GM23338 (cell line): ENCODE data around the gene ADAD2. TPM values are rescaled to one million over a fixed set of nuclear protein-coding genes. Genes with fewer than 3 reads are reported as not detected.

ENCODE experiments used
- ATAC-seq: fragments of 200-7000 bp; cut with Tn5 transposase; 3 replicates; pipeline ENCODE4 v1.9.1; 2020
- DNase-seq: peaks from one replicate; pipeline ENCODE4 v3.0.0-alpha.2; 2015; ENCODE audit warnings: low spot score
- H2AFZ ChIP-seq: fragments of 200-600 bp; sonication (generic); 2 replicates; pipeline ENCODE4 v1.8.0; 2016; ENCODE audit warnings: antibody characterized with exemption, mild to moderate bottlenecking, moderate library complexity
- H3F3A ChIP-seq: fragments of 200-600 bp; sonication (generic); replicated peaks from 2 replicates; pipeline ENCODE4 v1.8.0; 2017; ENCODE audit warnings: antibody characterized with exemption, mixed run types, low read depth
- H3K27ac ChIP-seq: fragments of 200-600 bp; sonication (generic); 2 replicates; pipeline ENCODE4 v1.6.1; 2016; ENCODE audit warnings: low read depth
- H3K27me3 ChIP-seq: fragments of 200-600 bp; sonication (generic); 2 replicates; pipeline ENCODE4 v1.8.0; 2016; ENCODE audit warnings: mild to moderate bottlenecking, mixed run types, moderate library complexity; ENCODE audit not compliant: insufficient read depth
- H3K36me3 ChIP-seq: fragments of 200-600 bp; sonication (generic); 2 replicates; pipeline ENCODE4 v1.8.0; 2016; ENCODE audit warnings: mild to moderate bottlenecking; ENCODE audit not compliant: insufficient read depth
- H3K4me1 ChIP-seq: fragments of 200-600 bp; sonication (generic); 2 replicates; pipeline ENCODE4 v1.8.0; 2016; ENCODE audit warnings: mild to moderate bottlenecking, moderate library complexity; ENCODE audit not compliant: insufficient read depth
- H3K4me2 ChIP-seq: fragments of 200-600 bp; sonication (generic); 2 replicates; pipeline ENCODE4 v1.7.1; 2017; ENCODE audit warnings: mixed run types
- H3K4me3 ChIP-seq: fragments of 200-600 bp; sonication (generic); 2 replicates; pipeline ENCODE4 v1.6.1; 2016; ENCODE audit warnings: mixed run types
- H3K79me2 ChIP-seq: fragments of 200-600 bp; sonication (generic); replicated peaks from 2 replicates; pipeline ENCODE4 v1.8.0; 2017; ENCODE audit warnings: mild to moderate bottlenecking; ENCODE audit not compliant: insufficient read depth
- H3K9me2 ChIP-seq: fragments of 200-600 bp; sonication (generic); 2 replicates; pipeline ENCODE4 v1.8.0; 2017; ENCODE audit not compliant: insufficient read depth
- H4K20me1 ChIP-seq: fragments of 200-600 bp; sonication (generic); replicated peaks from 2 replicates; pipeline ENCODE4 v1.8.0; 2017; ENCODE audit warnings: mild to moderate bottlenecking; ENCODE audit not compliant: insufficient read depth
- H3K27ac Mint-ChIP-seq: 2 replicates; pipeline ENCODE4 v1.8.0; 2020; ENCODE audit warnings: inconsistent platforms, mild to moderate bottlenecking, moderate library complexity, mixed read lengths
- H3K27me3 Mint-ChIP-seq: 3 replicates; pipeline ENCODE4 v1.8.0; 2022; ENCODE audit warnings: low read depth, mild to moderate bottlenecking, moderate library complexity, mixed read lengths, inconsistent platforms; ENCODE audit not compliant: insufficient read depth, poor library complexity
- H3K36me3 Mint-ChIP-seq: 3 replicates; pipeline ENCODE4 v1.8.0; 2021; ENCODE audit warnings: low read depth, mild to moderate bottlenecking, inconsistent platforms, moderate library complexity, mixed read lengths
- H3K4me1 Mint-ChIP-seq: 3 replicates; pipeline ENCODE4 v1.8.0; 2020; ENCODE audit warnings: mild to moderate bottlenecking, inconsistent platforms, mixed read lengths
- H3K4me3 Mint-ChIP-seq: 3 replicates; pipeline ENCODE4 v1.8.0; 2021; ENCODE audit warnings: moderate library complexity, mild to moderate bottlenecking, inconsistent platforms, mixed read lengths
- H3K9me3 Mint-ChIP-seq: 3 replicates; pipeline ENCODE4 v1.8.0; 2020; ENCODE audit warnings: moderate library complexity, mild to moderate bottlenecking, inconsistent platforms, mixed read lengths
- CREB1 ChIP-seq: fragments of 250-450 bp; sonication (Bioruptor Pico); IDR thresholded peaks from 2 replicates; pipeline ENCODE4 v1.5.0; 2020; ENCODE audit warnings: low read depth, mild to moderate bottlenecking, moderate library complexity
- CTCF ChIP-seq, 2 experiments: fragments of 200-600 bp in 1 of 2; sonication (generic) in 1 of 2; conservative IDR thresholded peaks; 2 replicates each; pipeline versions ENCODE4 v1.5.1 to v1.6.1; 2016 to 2017; ENCODE audit warnings: antibody characterized with exemption in 2 of 2, low read depth in 2 of 2, mild to moderate bottlenecking in 2 of 2, moderate library complexity in 1 of 2
- ETS1 ChIP-seq: IDR thresholded peaks from 2 replicates; pipeline ENCODE4 v1.6.1; 2016; ENCODE audit warnings: antibody characterized with exemption
- EZH2 ChIP-seq: fragments of 200-600 bp; sonication (generic); IDR thresholded peaks from one replicate; pipeline ENCODE4 v1.8.0; 2017; ENCODE audit warnings: antibody characterized with exemption, mild to moderate bottlenecking, low read depth; ENCODE audit not compliant: unreplicated experiment
- EZH2phosphoT487 ChIP-seq: fragments of 200-600 bp; sonication (generic); IDR thresholded peaks from one replicate; pipeline ENCODE4 v1.8.1; 2018; ENCODE audit warnings: antibody characterized with exemption; ENCODE audit not compliant: unreplicated experiment
- NANOG ChIP-seq: IDR thresholded peaks from 2 replicates; pipeline ENCODE4 v1.6.1; 2016; ENCODE audit warnings: antibody characterized with exemption, borderline replicate concordance
- POLR2AphosphoS5 ChIP-seq: IDR thresholded peaks from 2 replicates; pipeline ENCODE4 v1.6.1; 2016; ENCODE audit warnings: antibody characterized with exemption, low read depth
- STAT1 ChIP-seq: IDR thresholded peaks from one replicate; pipeline ENCODE4 v1.6.1; 2016; ENCODE audit warnings: antibody characterized with exemption; ENCODE audit not compliant: unreplicated experiment
- ZNF114 ChIP-seq: fragments of 250-450 bp; sonication (Bioruptor Pico); IDR thresholded peaks from 2 replicates; pipeline ENCODE4 v1.5.0; 2020; ENCODE audit warnings: mild to moderate bottlenecking, moderate library complexity
- ZNF331 ChIP-seq: fragments of 250-450 bp; sonication (Bioruptor Pico); IDR thresholded peaks from 2 replicates; pipeline ENCODE4 v1.5.0; 2020; ENCODE audit warnings: low read depth, mild to moderate bottlenecking, moderate library complexity
- ZNF462 ChIP-seq: fragments of 250-450 bp; sonication (Bioruptor Pico); IDR thresholded peaks from 2 replicates; pipeline ENCODE4 v1.5.0; 2020; ENCODE audit warnings: mild to moderate bottlenecking, moderate library complexity
- polyA plus RNA-seq: library from polyadenylated mRNA; unstranded; fragments of >200 nt; fragmentation: Nextera tagmentation; extraction: Ambion mirVana; gene quantifications from 2 replicates; pipeline ENCODE4 v1.2.1, GENCODE V29; 2016
- total RNA-seq: library from RNA; depleted of rRNA; stranded (reverse); fragments of >200 nt; shearing (Covaris generic); gene quantifications from 2 replicates; pipeline ENCODE4 v1.2.3, GENCODE V29; 2014

Gene ADAD2
- total and polyA plus RNA-seq, 2 experiments from 2014 or later, result 1.6 to 4.5 TPM

DNA sequence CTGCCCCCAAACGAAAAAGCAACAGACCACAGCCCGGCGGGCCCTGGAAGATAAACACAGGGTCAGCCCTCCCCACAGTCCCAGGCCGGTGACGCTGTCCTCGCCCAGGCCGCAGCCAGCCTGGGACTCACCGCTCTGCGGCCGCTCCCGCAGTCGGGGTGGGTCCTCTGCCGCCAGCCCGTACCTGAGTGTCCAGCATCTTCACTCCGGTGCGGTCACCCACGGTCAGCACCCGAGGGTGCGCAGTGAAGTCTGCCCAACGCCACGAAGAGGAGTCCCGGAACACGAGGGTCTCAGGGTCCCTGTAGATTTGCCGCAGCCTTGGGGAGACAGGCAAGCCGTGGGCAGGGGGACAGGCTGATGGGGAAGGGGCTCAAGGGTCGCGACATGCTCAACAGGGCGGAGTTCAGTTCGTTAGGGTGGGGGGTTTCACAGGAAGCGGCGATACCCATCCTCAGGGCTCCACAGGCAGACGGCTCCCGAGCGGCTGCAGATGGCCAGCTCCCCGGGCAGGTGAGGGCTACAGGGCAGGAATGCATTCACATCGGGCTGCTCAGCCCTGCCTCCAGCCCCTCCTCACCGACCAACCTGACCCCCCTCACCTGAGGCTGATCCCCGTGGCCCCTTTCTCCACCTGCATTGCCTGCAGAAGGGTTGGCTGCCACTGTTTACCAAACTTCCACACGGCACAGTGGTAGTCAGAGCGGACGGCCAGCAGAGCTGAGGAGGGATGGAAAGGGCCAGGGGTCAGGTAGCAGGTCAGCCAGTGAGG, 9.6 kb upstream of the ADAD2 start (continued):
- TF ChIP-seq EZH2phosphoT487 (no peak), ZNF462 (CRISPR knock-in tag) (no peak)

- ATAC-seq, result no peak
- no peak for DNase-seq
- H3K4me3 ChIP-seq, result no peak overlapping the region
- H3K27ac ChIP-seq, result no peak overlapping the region
- no peaks in the 10 kb centered on the region for H3F3A ChIP-seq
- H3K27me3 ChIP-seq, result no peaks in the 10 kb centered on the region
- no peak overlapping the region for H3K27ac Mint-ChIP-seq
- TF ChIP-seq ZNF331 (CRISPR knock-in tag) (no peak), POLR2AphosphoS5 (no peak), ZNF114 (CRISPR knock-in tag) (no peak), STAT1 (no peak), ETS1 (no peak), EZH2 (no peak), CTCF (conservative IDR thresholded peaks at IDR 0.05; ENCODE audit: low read depth in 2 of 2) (no peak), CREB1 (CRISPR knock-in tag) (no peak), NANOG (no peak)
- H3K36me3 Mint-ChIP-seq, result peaks cover 49% of the 10 kb centered on the region
- H3K4me1 ChIP-seq, result 0 out of 2 replicates have a peak, but pooled peaks cover 6% of the 10 kb centered on the region
- H3K9me3 Mint-ChIP-seq, result no peaks in the 10 kb centered on the region
- no peak overlapping the region for H3K4me2 ChIP-seq
- 0 out of 2 replicates have a peak, but pooled peaks cover 4% of the 10 kb centered on the region for H4K20me1 ChIP-seq
- no peaks in the 10 kb centered on the region; the same call in 1 of the 2 replicates for H3K36me3 ChIP-seq
- H3K27me3 Mint-ChIP-seq, result peaks cover 9% of the 10 kb centered on the region
- H3K4me3 Mint-ChIP-seq, result no peak overlapping the region
- H3K9me2 ChIP-seq, result no peaks in the 10 kb centered on the region
- peaks cover 7% of the 10 kb centered on the region; the same call in 2 of the 3 replicates for H3K4me1 Mint-ChIP-seq
- H2AFZ ChIP-seq, result no peak overlapping the region
- H3K79me2 ChIP-seq, result peaks cover 31% of the 10 kb centered on the region
Observed at GRCh38 chr16:84182104-84182503, 8.9 kb upstream of the ADAD2 start.
